Activated CD8-positive, alpha-beta memory T cell treated with anti-CD3 and anti-CD28 coated beads for 36 hours (primary cell): ENCODE measurements around the gene THEM4. TPM values are rescaled to one million over a fixed set of nuclear protein-coding genes. Genes with fewer than 3 reads are reported as not detected.
"Not testable (repeated sequence)": the region's sequence is repeated elsewhere in the genome, so short reads cannot be mapped to it uniquely, and the experiment has no call there.

Source experiments
- CTCF ChIA-PET: fragments of 350-600 bp; sonication (Branson Sonifier 250); formaldehyde crosslinking; loops from one replicate; lab custom pipeline; 2021; ENCODE audit warnings: antibody characterized with exemption; lab: Charles Lee
- POLR2A ChIA-PET: fragments of 350-600 bp; sonication (Branson Sonifier 250); formaldehyde crosslinking; loops from one replicate; lab custom pipeline; 2021; ENCODE audit warnings: antibody characterized with exemption; lab: Charles Lee
- total RNA-seq, 2 experiments: library from RNA; stranded (reverse); gene quantifications; one replicate each; pipeline ENCODE4 v1.2.3, GENCODE V29; 2021

The THEM4 gene
- total RNA-seq, 2 experiments from 2014 or later = 28.7 to 31.8 TPM

DNA sequence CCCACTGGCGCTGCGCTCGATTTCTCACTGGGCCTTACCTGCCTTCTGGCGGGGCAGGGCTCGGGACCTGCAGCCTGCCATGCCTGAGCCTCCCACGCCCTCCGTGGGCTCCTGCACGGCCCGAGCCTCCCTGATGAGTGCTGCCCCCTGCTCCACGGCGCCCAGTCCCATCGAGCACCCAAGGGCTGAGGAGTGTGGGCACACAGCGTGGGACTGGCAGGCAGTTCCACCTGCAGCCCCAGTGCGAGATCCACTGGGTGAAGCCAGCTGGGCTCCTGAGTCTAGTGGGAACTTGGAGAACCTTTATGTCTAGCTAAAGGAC, 3.0 kb downstream of the THEM4 start:
- CTCF ChIA-PET, POLR2A ChIA-PET: not testable (repeated sequence)

DNA sequence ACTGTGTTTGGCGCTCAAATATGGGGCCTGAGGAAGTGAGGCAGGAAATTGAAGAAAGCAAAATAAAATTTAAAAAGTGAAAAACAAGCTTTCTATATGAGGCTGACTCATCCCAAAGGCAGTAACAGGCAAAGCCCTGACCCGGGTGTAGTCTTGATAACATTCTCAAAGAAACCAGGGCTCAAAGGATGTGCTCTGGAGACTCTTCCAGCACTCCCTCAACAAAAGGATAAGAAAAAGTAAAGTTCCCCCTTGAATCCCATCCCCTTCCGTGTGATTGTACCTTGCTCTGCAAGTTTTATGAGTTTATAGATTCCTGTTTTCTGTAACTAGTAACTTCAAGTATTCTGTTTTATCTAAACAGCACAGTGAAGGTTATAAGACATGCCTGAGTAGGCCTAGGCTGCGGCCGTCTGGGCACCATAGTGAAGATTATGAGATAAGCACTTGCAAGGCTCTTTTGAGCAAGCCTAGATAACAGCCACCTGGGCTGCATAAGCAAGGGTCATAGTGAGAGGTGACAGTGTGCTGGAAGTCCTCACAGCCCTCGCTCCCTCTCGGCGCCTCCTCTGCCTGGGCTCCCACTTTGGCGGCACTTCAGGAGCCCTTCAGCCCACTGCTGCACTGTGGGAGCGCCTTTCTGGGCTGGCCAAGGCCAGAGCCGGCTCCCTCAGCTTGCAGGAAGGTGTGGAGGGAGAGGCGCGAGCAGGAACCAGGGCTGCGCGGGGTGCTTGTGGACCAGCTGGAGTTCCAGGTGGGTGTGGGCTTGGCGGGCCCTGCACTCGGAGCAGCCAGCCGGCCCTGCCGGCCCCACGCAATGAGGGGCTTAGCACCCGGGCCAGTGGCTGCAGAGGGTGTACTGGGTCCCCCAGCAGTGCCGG, 3.6 kb downstream of the THEM4 start:
- POLR2A ChIA-PET = interaction anchor here (0.6 to 0.7 kb wide), 2 partner anchors 71 to 116 kb away, joined by 3 to 5 read pairs; no protein-coding TSS in a partner anchor
- CTCF ChIA-PET = interaction anchor here (0.7 to 1.4 kb wide), 4 partner anchors 36 to 145 kb away, joined by 3 read pairs; no protein-coding TSS in a partner anchor

DNA sequence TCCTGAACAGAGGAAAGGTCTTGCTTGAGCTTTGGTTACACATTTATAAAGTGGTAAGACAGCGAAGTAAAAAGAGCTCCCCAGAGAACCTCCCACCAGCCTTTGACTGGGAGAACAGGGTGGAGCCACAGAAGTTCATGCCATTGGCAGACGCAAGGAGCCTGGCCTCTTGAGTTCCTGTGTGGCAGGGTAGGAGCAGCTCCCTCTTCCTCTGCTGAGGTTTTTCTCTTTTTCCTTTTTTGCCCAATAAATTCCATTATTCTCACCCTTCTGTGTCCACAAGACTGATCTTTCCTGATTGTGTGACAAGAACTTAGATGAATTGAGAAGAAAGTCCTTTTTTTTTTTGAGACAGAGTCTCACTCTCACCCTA, 4.3 kb downstream of the THEM4 start:
- ChIA-PET CTCF (interaction anchor here (0.7 to 1.4 kb wide), 5 partner anchors 36 to 144 kb away, joined by 3 read pairs; no protein-coding TSS in a partner anchor), POLR2A (interaction anchor here (0.5 to 0.7 kb wide), 3 partner anchors 70 to 116 kb away, joined by 3 to 5 read pairs (median 5); no protein-coding TSS in a partner anchor)

DNA sequence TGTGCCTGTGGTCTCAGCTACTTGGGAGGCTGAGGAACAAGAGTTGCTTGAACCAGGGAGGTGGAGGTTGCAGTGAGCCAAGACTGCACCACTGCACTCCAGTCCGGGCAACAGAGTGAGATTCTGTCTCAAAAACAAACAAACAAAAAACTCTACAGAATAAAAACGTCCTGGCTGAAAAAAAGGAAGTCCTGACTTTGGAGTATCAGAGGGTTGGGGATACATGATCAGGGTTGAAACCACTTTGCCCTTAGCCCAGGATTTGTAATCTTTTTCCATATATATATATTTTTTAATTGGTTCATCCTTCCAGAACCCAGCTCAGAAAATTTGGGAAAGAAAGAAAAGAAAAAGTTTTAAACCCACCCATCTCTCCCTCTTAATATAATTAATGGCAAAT, 6.5 kb downstream of the THEM4 start:
- ChIA-PET CTCF (no interaction called here), POLR2A (no interaction called here)

DNA sequence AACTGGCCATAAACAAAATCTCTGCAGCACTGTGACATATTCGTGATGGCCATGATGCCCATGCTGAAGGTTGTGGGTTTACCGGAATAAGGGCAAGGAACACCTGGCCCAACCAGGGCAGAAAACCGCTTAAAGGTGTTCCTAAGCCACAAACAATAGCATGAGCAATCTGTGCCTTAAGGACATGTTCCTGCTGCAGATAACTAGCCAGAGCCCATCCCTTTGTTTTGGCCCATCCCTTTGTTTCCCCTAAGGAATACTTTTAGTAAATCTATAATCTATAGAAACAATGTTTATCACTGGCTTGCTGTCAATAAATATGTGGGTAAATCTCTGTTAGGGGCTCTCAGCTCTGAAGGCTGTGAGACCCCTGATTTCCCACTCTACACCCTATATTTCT, 8.5 kb downstream of the THEM4 start:
- CTCF ChIA-PET, POLR2A ChIA-PET: not testable (repeated sequence)

DNA sequence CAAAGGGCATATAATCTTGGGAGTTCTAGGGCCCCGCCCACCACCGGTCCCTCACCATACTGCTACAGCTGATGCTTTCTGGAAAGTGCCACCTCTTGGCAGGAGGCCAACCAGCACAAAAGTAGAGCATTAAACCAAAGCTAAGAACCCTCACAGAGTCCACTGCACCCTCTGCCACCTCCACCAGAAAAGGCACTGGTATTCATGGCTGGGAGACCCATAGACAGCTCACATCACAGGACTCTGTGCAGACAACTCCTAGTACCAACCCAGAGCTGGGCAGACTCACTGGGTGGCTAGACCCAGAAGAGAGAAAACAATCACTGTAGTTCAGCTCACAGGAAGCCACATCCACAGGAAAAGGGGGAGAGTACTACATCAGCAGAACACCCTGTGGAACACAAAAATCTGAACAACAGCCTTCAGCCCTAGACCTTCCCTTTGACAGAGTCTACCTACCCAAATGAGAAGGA, 10.8 kb downstream of the THEM4 start:
- CTCF ChIA-PET = interaction anchor here (1.3 to 1.6 kb wide), 3 partner anchors 36 to 164 kb away, joined by 4 to 5 read pairs (median 4); no protein-coding TSS in a partner anchor
- POLR2A ChIA-PET = interaction anchor here (0.5 kb wide), 1 partner anchor 28 kb away, joined by 3 read pairs; no protein-coding TSS in a partner anchor

DNA sequence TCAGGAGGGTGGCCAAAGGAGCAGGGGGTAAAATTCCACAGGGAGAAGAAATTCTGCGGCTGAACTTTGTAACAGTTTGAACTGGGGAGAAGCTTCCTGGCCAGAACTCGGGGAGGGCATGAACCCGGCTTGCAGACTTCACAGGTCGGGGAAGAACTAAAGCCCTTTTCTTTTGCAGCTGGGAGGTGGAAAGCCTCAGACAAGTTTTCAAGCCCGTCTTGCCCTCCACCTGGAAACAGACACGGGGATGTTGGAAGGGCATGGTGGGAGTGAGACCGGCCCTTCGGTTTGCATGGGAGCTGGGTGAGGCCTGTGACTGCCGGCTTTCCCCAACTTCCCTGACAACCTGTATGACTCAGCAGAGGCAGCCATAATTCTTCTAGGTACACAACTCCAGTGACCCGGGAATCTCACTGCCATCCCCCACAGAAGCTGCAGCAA, 11.3 kb downstream of the THEM4 start:
- ChIA-PET CTCF (interaction anchor here (1.3 to 2.4 kb wide), 4 partner anchors 36 to 163 kb away, joined by 4 to 8 read pairs (median 4); no protein-coding TSS in a partner anchor), POLR2A (no interaction called here)

DNA sequence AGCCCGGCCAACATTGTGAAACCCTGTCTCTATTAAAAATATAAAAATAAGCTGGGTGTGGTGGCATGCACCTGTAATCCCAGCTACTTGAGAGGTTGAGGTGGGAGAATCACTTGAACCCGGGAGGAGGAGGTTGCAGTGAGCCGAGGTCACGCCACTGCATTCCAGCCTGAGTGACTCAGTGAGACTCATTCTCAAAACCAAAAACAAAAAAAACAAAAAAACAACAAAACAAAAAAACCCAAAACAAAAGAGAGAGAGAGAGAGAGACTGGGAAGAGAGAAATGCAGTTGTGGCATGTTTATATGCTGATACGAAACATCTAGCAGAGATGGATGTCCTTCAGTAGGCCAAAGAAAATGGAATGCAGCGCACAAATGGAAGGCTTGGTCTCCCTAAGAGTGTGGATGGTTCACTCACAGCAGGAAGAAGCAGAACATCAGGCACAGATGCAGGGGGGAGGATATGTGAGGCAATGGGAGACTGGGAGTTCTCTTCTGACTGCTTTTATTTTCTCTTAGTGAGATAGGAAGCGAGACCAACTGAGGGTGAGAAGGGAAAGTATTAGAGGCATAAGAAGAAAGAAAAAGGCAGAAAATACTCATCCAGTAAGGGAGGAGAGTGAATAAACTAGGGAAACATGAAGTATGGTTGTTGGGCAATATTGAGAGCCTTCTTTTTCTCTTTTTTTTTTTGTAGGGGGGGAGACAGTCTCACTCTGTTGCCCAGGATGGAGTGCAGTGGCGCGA, 16.0 kb downstream of the THEM4 start:
- ChIA-PET CTCF (no interaction called here), POLR2A (no interaction called here)

DNA sequence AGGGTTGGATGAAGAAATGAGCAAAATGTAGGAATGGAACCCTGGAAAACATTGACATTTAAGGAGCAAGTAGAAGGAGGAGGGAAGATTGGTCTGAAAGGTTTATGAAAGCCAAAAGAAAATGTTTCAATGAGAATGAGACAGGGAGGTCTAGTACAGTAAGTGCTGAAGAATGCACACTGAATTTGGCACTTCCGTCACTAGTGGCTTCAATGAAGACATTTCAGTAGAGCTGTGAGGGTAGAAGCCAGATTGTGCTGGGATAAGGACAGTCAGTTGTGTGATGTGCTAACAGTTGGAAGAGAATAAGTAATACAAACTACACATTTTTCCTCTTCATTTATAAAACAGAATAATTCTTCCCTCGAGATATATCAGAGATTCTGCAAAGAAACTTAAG, 17.1 kb downstream of the THEM4 start:
- POLR2A ChIA-PET = no interaction called here
- CTCF ChIA-PET = no interaction called here

DNA sequence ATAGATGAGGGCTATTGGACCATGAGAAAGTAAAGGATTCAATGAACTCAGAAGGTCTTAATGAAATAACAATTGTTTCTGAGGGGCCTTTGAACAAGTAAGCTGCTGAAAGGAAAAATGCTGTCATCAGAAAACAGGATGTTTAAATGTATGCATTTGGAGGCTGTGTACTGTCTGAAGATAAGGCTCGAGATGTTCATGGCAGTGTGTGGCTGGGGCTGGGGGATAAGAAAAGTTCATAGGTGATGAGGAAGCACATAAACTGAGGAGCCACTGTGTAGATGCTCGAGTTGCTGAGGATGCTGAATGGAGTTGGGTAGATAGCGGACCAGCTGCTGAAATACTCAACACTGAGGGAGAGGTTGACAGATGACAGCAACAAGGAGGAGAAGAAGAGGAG, 17.8 kb downstream of the THEM4 start:
- ChIA-PET CTCF (no interaction called here), POLR2A (no interaction called here)

DNA sequence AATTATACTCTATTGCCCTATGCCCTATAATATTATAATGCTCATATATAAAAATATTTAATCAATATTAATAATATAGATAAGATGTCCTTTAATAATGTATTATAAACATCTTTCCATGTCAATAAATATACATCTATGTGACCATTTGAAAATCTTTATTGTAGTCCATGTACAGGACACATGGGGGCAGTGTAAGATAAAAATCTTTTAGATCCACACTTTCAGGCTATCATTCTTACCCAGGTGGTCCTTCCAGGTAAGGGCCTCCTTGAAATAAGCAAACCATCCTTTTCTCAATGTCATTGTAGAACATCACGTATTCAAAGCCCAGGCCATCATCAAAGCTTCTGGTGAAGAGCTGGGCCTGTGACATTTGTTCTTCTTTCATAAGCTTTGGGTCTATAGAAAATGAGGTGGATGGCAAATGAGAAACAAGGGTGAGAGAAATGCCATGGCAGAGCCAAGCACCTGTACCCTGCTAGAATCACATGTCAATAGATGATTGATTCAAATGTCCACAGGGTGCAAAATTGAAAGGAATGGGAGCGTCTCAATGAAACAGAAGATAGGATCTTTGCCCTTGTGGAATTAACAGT, 20.2 kb downstream of the THEM4 start:
- POLR2A ChIA-PET = no interaction called here
- CTCF ChIA-PET = interaction anchor here (1.0 to 1.6 kb wide), 3 partner anchors 45 to 126 kb away, joined by 3 to 5 read pairs (median 3); no protein-coding TSS in a partner anchor

DNA sequence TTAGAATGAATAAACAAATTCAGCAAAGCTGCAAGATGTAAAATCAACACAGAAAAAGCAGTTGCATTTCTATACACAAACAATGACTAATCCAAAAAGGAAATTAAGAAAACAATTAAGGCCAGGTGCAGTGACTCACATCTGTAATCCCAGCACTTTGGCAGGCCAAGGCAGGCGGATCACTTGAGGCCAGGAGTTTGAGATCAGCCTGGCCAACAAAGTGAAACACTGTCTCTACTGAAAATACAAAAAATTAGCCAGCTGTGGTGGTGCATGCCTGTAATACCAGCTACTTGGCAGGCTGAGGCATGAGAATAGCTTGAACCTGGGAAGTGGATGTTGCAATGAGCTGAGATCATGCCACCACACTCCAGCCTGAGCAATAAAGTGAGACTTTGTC, 22.3 kb downstream of the THEM4 start:
- CTCF ChIA-PET = no interaction called here
- POLR2A ChIA-PET = no interaction called here

DNA sequence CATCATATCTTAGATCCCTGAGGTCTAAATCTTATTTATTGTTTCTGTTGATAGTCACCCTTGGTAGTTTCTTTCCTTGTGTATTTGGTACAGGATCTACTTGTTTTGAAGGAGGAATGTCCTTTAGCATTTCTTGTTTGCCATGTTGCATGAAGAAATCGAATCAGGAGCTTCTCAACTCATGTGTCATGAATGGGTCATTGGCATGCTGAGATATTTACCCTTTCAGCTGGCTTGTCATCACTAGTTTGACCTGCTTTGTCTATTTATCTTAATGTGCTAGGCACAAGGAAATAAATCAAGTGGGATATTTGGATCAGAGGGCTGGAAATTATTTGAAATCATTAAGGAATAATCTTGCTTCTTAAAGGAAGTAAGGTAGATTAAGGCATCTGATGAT, 23.8 kb downstream of the THEM4 start:
- ChIA-PET CTCF (no interaction called here), POLR2A (no interaction called here)

DNA sequence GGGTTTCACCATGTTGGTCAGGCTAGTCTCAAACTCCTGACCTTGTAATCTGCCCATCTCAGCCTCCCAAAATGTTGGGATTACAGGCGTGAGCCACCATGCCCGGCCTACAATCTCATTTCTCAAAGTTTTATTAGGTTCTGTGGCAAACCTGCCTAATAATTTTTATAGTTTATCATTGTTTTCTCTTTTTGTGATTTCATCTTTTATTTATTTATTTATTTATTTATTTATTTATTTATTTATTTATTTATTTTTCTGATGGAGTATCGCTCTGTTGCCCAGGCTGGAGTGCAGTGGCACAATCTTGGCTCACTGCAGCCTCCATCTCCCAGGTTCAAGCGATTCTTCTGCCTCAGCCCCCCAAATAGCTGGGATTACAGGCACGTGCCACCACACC, 24.4 kb downstream of the THEM4 start:
- CTCF ChIA-PET = not testable (repeated sequence)

DNA sequence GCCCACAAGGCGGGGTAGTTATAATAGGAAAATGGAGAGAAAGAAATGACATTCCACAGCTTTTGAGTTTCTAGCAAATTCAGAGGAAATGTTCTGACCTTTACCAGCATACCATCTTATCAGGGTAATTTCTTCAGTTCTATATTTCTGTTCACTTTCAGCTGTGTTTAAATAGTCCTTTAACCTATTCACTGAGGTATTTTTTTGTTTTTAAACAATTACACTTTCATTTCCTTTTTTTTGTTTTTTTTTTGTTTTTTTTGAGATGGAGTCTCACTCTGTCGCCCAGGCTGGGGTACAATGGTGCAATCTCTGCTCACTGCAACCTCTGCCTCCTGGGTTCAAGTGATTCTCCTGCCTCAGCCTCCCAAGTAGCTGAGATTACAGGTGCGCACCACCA, 24.9 kb downstream of the THEM4 start:
- POLR2A ChIA-PET, CTCF ChIA-PET: not testable (repeated sequence)

More for the DNA sequence above, 24.4 kb downstream of the THEM4 start:
- POLR2A ChIA-PET = not testable (repeated sequence)

DNA sequence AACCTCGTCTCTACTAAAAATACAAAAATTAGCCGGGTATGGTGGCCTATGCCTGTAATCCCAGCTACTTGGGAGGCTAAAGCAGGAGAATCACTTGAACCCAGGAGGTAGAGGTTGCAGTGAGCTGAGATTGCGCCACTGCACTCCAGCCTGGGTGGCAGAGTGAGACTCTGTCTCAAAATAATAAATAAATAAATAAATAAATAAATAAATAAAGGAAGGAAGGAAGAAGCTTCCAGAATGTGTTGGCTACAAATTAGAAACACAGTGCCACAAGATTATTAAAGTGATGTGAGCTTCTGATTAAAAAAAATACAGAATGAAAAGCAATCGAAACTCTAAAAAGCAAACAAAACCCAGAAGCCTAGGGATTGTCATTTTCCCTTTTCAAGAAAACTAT, 25.4 kb downstream of the THEM4 start:
- POLR2A ChIA-PET, CTCF ChIA-PET: not testable (repeated sequence)

DNA sequence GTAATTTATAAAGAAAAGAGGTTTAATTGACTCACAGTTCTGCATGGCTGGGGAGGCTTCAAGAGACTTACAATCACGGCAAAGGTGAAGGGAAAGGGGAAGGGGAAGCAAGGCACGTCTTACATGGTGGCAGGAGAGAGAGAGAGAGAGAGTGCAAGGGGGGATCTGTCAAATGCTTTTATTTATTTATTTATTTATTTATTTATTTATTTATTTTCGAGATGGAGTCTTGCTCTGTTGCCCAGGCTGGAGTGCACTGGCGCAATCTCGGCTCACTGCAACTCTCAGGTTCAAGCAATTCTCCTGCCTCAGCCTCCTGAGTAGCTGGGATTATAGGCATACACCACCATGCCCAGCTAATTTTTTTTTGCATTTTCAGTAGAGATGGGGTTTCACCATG, 26.4 kb downstream of the THEM4 start:
- CTCF ChIA-PET, POLR2A ChIA-PET: not testable (repeated sequence)

DNA sequence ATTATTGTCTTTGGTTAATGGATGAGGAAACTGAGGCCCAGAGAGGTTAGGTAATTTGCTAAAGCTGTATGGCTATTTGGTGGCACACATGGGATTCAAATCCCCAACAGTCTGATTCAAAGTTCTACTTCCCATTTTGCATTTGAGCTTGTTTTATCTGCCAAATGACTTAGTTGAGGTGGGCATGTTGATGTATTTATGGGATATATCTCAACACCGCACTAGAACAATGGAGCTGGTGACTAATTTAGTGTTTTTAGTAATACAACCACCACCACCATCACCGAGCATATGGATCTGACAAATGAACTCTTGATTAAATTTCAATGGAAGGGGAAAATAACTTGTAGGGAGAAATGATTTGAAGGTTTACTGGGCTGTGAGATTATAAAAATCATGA, 26.8 kb downstream of the THEM4 start:
- POLR2A ChIA-PET = no interaction called here

DNA sequence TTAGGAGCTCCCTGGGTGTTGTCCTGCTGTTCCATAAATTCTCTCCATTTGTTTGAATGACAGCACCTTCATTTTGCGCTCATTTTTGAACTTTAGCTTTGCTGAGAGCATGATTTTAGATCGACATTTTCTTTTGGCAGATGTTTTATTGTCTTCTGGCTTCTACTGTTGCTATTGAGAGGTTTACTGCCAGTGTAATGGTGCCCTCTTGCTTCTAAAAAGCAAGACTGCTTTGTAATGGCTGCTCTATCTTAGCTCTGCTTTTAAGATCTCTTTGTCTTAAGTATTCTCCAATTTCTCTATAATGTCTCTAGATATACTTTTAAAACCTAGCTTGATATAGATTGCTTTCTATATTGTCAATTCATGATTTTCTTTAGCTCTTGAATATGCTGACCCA, 27.8 kb downstream of the THEM4 start:
- CTCF ChIA-PET = interaction anchor here (0.6 to 1.4 kb wide), 2 partner anchors 18 to 346 kb away, joined by 3 read pairs; no protein-coding TSS in a partner anchor
- POLR2A ChIA-PET = no interaction called here

More for the DNA sequence above, 26.8 kb downstream of the THEM4 start:
- CTCF ChIA-PET = interaction anchor here (1.4 kb wide), 1 partner anchor 17 kb away, joined by 3 read pairs; no protein-coding TSS in a partner anchor
